CD4-positive, alpha-beta T cell treated with Interferon alpha-2 for 1 hour (primary cell): ENCODE results near the gene LRP2BP.

Experiments used
- DNase-seq, 2 donors: peaks; one replicate each; pipeline ENCODE4 v3.0.0-alpha.2; 2020 to 2022

LRP2BP gene

DNA sequence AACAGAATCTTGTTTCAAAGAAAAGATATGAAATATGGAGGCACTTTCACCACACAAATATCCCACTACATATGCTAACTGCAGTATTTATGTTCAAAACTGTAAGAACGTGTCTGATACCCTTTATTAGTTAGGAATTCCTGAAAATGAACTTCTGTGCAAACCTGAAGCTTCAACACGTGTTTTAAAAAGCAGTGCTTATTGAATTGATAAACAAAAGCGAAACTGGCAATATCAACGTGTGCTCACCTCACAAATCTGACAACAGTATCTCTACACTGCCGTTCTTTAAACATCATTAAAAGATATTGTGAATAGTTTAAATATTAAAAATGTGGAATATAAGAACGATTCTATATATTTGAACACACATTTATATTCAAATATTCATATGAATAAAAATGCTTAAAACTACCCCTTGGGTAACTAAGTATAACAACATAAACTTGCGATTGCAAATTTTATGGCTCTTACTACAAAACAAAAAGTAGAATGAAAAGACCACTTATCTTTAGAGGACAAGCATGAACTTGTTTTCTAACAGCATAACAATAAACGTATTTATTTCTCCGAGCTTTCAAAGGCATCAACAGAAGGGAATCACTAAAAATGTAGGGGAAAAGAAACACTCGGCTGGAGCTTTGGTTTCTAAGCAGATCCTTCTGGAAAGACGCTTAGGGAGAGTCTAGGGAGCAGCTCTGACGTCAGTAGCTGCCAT lies at the start of gene LRP2BP:
LRP2BP (minus strand) TSS at position 687 of the 718 bp plus-strand sequence. CDS start 17,738 bp downstream, outside the sequence.
- DNase-seq: peak in 1 of 2 donors; percentile 66

DNA sequence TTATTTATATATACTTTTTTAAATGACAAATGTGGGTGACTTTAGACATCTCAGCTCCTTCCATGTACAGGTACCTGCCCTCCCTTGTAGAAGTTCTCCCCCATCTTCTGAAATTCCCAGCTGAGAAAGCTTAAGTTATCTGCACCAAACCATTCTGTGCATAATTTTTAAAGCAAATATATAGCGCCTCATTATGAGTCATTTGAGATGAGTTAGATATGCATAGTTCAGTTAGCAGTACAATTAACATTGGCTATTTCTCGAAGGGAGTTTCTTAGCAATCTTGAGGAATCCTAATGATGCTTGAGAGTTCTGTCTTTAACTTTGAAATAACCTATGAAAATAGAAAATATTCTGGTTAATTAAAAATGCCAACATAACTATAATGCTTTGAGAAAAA lies 49.5 kb upstream of the LRP2BP start:
- no peak for DNase-seq

DNA sequence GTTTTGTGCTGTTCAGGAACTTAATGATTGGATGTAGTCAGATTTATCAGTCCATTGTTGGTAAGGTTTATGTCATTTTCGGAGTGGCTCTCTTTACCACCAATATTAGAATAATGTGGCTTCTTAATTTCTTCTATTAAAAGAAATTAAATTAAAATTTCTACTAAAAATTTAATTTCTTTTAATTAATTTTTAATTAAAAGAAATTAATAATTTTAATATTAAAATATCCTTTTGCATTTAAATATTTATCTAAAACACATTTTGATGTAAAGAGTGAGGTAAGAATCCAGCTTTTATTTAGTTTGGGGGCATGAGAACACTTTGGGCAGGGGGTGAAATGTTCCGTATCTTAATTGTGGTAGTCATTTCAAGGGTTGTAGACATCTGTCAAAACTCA lies 45.8 kb upstream of the LRP2BP start:
- DNase-seq: no peak

DNA sequence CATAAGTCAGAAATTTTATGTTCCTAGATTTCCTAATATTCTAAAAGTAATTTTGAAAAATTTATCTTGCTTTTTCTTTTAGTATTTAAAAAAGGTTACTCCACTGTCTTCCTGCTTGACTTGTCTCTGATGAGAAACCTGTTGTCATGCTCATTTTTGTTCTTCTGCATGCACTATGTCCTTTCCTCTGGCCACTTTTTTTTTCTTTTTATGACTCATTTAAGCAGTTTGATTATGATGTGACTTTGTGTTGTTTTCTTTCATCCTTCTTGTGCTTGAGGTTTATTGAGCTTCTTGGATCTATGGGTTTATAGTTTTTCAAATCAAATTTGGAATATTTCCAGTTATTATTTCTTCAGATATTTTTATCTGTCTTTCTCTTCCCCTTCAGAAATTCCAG lies 42.1 kb upstream of the LRP2BP start:
- no peak for DNase-seq

DNA sequence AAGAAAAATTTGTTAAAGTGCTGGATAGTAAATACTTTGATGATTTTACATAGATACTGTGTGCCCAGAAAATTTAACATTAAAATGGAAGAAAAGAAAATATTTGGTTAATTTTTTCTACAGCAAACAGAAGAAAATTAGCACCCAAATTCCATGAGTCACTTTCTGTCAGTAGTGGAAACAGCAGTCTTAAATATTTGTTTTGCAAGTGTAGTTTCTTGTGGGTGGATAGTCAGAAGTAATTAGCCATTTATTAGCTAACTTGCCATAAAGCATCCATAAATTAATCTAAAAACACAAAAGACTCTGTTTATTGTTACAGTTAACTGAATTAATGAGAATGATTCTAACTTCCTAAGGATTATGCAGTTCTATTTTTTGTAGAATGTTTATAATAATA lies 39.7 kb upstream of the LRP2BP start:
- DNase-seq: no peak

DNA sequence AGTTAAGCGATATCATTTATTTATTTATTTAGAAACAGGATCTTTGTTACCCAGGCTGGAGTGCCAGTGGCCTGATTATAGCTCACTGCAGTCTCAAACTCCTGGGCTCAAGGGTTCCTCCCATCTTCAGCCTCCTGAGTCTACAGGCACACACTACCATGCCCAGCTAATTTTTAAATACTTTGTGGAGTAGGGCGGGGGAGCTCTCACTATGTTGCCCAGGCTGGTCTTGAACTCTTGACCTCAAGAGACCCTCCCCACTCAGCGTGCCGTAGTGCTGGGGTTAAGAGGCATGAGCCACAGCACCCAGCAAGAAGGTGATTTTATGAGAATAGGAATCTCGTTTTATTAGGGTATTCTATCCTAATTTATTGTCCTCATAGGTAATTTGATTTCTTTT lies 33.9 kb upstream of the LRP2BP start:
- DNase-seq: no peak

DNA sequence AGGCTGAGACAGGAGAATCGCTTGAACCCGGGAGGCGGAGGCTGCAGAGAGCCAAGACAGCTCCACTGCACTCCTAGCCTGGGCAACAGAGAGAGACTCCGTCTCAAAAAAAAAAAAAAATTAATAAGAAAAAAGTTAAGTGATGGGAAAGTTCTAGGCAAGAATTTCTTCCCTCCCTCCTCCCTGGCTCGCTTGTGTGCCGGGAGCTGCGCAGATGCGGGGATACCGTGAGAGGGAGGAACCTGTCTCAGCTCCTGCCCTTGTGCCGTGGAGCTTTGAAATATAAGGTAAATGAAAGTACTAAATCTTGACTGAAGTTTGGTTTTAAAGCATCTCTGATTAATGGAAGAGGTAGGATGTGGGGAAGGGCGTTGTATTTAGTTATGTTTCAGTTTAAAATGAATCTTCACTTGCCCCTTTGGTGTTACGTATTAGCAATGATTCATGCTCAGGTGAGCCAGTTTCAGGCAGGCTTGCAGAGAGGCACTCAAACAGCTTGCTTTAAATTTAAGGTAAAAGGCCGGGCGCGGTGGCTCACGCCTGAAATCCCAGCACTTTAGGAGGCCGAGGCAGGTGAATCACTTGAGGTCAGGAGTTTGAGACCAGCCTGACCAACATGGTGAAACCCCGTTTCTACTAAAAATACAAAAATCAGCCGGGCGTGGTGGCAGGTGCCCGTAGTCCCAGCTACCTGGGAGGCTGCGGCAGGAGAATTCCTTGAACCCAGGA lies 31.4 kb upstream of the LRP2BP start:
- no peak for DNase-seq

DNA sequence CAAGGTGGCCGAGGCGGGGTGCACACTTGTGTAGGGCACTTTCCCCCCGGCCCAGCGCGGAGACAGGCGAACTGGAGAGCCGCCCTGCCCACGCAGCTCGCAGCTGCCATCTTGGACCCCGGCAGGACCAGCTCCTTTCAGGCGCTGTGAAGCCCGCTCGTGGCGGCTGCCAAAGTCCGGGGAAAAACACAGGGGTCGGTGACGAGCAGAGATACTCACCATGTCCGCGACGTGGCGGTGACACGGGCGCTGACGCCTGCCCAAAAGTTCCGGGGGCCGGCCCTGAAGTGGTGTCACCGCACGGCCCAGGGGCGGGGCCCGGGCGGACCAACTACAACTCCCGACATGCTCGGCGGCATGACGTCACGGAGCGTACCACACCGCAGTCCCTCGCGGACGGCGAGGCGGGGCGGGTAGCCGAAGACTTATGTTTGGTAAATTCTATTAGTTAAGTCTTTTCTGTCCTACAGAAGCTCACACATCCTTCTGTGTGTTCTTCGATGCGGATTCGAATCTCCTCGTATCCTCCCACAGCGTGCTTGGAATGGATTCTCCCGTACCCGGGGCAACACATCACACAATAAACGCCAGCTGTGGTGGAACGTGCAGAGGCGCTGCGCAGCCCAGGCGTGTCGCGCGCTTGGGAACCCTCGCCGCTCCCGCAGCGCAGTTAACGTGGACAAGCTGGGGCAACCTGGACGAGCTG lies 30.1 kb upstream of the LRP2BP start, which contains the start of gene UFSP2:
UFSP2 (minus strand) TSS at position 318 of the 706 bp plus-strand sequence; CDS start at position 222, 96 bp downstream.
- DNase-seq: peak; percentile 88 to 94

DNA sequence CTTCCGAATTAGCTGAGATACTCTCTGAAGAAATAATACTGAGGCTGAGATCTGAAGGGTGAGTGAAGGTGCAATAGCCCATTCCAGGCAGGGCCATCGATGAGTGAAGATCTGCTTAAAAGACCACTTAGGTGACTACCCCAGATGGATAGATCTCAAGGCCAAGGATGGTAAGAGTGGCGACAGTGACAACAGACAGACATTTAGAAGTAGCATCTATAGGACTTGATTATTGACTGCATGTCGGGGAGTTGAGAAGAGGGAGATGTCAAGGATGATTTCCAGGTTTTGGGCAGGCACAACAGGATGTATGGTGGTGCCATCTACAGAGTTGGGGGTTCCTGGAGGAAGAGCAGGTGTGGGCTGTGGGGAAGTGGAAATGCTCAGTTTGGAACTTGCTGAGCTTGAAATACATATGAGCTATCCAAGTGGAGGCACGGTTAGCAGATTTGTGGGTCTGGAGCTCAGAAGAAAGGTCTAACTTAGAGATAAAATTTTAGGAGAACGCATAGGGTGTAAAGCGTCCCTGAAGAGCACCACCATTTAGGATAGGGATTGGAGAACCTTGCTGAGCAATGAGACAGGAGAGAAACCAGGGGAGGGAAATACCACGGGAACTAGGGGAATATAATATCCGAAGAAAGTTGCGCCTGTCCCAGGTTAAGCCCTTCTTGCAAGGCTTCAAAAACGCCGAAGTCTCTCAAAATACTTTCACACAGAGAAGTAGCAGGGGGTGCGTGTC lies 29.4 kb upstream of the LRP2BP start:
- peak in 1 of 2 donors; percentile 8 for DNase-seq

DNA sequence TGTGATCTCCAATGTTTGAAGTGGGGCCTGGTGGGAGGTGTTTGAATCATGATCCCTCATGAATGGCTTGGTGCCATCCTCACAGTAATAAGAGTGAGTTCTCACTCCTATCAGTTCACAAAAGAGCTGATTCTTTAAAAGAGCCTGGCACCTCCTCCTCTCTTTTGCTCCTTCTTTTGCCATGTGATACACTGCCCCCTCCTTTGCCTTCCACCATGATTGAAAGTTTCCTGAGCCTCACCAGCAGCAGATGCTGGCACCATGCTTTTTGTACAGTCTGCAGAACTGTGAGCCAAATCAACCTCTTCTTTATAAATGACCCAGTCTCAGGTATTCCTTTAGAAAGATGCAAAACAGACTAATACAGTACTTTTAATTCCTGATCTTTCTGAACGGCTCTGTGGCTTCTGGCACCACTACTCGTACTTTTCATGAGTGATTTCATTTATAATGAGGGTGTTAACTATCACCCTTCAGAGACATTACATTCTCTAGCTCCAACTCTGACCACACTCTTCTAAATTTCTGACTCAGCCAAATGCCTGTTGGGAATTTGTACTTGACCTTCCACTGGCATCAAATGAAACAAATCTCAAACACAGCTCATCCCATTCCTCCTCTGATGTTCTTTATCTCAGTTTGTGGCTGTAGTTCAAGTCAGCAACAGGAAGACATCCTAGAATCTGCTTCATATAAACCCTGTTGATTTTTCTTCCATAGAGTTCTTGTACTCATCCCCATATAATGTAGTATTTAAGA lies 25.8 kb upstream of the LRP2BP start:
- no peak for DNase-seq

DNA sequence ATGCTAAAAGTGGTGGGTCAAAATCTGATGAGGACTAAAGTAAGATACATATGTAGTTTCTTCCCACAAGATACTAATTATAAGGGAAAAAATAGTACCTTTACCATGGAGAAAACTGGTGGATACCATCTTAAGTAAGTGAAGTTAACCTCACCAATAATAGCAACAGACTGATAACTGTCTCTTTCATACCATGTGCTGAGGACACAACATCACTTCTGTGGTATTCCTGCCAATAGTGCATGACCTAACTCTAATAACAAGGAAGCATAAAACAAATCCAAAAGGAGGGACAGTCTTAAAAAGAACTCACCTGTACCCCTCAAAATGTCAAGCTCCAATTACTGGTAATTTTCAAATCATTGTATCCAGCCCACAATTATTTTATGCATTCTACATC lies 21.2 kb upstream of the LRP2BP start:
- DNase-seq: no peak

DNA sequence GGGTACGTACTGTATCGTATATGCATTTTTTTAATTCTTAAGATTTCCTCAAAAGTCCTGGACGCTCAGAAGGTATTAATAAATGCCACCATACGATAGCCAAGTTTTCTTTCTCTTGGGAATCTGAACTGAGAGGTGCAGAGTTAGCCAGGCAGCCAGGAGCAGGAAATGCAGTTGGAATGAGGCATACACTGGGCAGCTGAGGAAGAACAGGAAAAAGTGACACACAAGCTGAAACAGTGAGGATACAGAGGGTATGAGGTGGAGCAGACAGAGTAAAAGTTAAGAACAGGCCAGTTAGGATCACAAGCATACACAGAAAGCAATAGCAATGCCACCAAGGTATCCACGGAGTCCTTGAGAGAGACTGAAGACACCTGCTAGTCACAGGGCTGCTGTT lies 16.7 kb upstream of the LRP2BP start:
- no peak for DNase-seq

DNA sequence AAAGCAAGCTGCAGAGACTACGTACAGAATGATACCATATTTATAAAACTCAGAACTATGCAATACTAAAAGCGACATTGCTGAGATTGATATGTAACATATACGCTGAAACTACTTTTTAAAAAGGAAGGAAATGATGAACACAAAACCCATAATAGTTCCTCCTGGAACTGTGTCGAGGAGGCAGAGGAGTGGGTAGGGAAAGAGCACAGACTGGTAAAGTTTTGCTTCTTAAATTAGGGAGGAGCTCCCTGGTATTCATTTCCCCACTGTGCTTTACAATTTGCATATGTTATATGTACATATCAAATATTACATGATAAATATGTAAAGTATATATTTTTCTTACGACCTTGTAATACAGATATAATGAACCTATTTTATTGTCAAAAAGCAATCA lies 16.1 kb upstream of the LRP2BP start:
- no peak for DNase-seq

DNA sequence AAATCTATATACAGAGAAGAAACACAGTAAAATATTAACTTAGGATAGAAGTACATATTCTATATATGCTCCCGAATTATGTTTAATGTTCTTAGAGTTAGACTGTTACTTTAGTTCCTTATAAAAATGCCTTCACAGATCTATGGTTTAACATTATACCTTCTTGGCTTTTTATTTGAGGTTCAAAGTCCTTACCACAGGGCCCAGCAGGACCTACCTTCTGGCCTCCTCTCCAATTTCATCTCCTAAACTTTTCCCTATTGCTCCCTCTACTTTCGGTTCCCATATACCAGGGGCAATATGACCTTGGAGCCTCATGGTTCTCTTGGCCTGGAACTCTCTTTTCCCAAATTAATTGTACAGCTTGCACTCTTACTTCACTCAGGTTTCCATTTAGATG lies 12.7 kb upstream of the LRP2BP start:
- no peak for DNase-seq

DNA sequence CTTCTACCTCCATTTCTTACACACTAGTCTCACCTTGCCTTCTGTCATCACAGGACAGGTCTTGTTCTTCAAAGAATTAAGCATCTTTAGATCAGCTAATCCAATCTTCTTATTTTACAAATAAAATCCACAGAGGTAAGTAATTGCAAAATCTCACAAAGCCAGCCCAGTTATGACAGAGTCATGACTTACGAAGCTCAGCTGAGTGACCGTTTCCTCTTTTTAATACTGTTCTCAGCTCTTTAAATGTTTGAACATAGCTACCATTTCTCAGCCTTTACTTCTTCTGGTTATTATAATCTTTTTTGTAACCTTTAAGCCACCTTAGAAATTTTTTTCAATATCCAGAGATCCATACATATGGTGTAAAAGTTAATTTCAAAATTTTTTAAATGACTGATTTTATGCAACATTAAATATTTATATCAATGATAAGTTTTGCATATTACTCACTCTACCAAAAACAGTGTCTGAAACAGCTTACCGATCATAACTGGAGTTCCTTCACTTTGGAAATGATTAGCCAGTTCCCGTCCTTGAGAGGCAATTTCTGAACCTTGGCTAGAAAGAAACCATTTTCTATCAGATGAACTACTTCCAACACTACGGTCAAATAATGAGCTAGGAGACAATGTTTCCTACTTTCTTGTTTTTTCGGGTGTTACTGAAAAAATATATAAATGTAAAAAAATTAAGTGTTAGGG lies 9.7 kb upstream of the LRP2BP start:
- DNase-seq: no peak

DNA sequence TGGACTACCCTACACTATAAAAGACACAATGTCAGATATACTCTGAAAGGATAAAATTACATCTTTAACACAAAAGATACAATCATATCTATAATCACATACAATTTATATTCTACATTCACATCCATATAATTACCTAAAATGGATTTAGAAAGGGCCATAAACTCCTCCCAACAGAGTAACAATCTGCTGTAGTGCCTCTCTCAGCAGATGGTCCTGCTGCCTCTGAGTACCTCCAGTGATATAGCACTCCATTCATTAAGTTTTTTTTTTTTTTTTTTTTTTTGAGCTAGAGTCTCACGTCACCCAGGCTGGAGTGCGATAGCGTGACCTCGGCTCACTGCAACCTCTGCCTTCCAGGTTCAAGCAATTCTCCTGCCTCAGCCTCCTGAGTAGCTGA lies 8.3 kb upstream of the LRP2BP start:
- no peak for DNase-seq

DNA sequence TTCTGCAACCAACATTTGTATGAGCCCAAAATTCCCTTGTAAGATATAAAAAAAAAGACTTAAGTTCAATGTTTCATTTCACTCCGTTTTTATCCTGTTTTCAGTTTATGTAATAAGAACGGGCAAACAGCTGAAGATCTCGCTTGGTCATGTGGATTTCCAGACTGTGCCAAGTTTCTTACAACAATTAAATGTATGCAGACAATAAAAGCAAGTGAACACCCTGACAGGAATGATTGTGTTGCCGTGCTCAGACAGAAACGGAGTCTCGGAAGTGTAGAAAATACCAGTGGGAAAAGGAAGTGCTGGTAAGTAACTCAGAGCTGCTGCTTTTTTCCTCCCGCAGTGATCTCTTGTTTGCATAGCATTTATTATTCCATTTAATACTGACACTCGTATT lies 3.7 kb upstream of the LRP2BP start:
- DNase-seq: no peak

DNA sequence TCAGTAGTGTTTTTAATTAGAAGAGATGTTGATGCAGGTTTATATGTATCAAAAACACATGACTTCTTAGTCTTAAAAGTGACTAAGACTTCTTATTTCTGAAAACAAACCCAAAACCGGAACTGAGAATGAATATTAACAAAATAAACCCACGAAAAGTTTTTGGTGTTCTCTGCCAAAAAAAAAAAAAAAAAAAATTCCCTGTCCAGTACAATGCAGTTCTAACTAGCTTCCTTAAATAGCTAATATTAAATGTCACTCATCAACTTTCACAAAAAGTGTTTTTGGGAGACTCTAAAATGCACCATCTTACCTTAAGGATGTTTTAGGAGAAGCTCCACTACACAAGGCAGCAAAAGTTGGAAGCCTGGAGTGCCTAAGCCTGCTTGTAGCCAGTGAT lies 2.9 kb upstream of the LRP2BP start:
- no peak for DNase-seq

DNA sequence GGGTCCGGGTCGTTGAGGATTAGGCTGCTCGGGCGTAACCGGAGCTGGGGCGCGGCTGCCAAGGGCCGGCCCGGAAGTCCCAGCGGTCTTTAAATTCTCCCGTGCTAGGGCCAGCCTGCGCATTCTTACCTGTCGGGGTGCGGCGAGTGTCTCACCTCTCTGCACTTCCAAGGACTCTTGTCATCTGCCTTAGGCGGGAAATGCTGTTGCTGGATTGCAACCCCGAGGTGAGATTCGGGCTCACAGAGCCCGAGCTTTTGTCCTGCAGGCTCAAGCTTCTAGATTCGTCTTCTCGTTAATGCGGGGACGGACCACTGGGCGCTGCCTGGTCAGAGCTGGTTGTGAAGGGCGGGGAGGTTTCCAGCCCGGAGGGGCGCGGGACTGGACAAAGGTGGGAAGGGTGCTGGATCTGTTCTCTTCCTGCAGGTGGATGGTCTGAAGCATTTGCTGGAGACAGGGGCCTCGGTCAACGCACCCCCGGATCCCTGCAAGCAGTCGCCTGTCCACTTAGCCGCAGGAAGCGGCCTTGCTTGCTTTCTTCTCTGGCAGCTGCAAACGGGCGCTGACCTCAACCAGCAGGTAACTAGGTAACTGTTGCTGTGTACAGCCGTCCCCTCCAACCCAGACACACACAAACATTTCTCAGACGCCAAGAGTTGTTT lies 1.1 kb upstream of the LRP2BP start, which contains the start of gene ANKRD37:
ANKRD37 (plus strand) TSS at position 118 of the 662 bp plus-strand sequence; CDS start at position 201, 83 bp downstream.
- no peak for DNase-seq

DNA sequence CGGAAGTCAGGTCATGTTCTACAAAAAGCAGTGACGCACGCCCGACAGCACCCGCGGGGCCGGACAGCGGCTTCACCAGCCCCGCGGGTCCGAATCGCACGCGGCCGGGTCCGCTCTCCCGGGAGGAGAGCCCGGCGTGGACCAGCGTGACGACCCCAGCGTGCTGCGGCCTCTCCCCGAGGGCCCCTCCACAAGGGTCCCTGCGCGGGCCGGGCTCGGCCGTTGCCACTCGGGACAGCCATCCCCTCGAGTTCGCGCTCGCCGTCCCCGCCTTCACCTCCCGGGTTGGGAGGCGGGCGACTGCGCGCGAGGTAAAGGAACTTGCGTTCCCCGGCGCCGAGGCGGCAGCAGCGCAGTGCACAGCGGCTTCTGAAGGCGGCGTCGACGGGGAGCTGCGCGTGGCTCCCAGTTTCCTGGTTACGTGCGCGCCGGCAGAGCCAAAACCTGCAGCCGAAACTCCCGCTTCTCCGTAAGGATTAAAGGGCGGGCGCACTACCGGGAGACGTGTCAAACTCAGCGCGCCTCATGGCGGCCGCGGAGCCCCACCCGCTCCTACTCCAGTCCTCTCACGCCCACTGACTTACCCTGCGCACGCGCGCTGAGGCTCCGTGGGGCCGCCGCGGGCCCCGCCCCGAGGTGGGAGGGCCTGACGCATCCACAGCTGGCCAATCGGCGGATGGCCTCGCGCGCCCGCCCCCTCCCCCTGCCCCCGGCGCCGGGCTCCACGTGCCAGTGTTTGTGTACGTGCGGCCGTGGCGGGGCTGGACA lies 416 bp upstream of the LRP2BP start:
- DNase-seq: peak; percentile 97 to 98
